ENCODE measurements around the gene ARHGAP18.
"Not testable (repeated sequence)": the region's sequence is repeated elsewhere in the genome, so short reads cannot be mapped to it uniquely, and the experiment has no call there.

ARHGAP18 gene

DNA sequence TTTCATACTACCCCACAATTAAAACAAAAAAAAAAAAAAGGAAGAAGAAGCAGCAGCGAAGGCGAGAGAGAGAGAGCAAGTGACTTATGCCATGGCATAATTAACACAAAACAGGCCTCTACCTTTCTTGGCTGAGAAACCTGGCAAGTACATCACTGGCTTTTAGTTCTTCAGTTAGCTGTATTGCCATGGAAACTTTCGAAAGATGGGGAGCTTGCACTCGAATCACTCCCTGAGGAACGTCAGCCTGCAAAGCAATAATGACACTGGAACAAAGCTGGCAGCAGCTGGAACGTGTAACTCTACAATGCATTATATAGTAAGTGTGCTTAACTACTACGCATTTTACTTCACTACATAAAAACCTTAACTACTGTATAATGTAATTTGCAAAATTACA lies 126.1 kb downstream of the ARHGAP18 start:
- DNase-seq (ENCODE audit: low read depth) = no peak

DNA sequence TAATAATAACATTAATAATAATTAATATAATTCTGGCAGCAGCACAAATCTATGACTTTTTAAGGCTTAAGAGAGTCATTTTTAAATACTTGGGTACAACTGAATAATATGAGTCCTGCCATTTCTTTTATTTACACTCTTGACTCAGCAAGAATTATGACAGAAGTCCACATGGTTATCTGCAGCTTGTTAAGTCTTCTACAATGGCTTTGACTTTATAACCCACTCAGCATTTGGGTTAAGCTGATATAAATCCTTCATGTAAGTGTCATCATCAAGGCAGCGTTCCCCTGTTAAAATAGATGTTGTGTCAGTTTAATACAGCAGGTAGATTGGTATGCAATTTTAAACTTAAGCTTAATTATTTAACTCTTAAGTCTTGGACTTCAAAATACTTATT lies 131.7 kb downstream of the ARHGAP18 start:
- no peak for DNase-seq (ENCODE audit: low read depth)

DNA sequence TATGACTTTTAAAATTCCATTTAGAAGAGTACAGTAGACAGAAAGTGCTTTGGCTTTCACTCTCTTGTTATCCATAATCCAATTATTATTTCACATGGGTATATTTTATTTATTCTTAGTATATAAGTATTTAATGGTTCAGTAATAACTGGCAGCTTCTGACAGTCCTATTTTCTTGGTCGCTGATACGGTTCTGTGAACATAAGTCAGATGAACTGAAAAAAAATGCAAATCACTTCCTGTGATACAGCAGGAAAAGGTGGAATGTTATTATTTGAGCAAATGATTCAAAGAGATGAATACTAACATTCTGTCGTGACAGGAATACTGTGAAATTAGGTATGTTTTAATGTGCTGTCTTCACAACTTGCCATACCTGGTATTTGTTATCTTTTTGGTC lies 132.3 kb downstream of the ARHGAP18 start:
- no peak for DNase-seq (ENCODE audit: low read depth)

DNA sequence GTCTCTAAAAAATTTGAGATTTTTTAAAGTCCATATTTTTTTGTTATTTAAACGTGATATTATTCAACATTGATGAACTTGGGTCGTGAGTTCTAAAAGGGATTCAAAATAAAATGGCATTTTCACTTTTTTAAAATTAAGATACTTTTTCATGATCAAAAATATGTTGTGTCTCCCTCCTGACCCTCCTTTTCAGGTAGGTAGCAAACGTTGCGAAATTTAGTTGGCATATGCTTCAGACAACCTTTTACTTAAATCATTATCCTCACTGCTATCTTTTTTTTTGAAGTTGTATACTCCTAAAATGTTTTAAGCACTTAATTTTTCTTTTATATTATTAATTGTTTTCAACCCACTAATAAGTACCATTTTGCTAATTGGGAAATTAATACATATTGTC lies 133.5 kb downstream of the ARHGAP18 start:
- DNase-seq (ENCODE audit: low read depth) = no peak

- DNase-seq (ENCODE audit: low read depth) = no peak
These were observed 134.4 kb downstream of the ARHGAP18 start for GRCh38 chr6:129575378-129576118.

DNA sequence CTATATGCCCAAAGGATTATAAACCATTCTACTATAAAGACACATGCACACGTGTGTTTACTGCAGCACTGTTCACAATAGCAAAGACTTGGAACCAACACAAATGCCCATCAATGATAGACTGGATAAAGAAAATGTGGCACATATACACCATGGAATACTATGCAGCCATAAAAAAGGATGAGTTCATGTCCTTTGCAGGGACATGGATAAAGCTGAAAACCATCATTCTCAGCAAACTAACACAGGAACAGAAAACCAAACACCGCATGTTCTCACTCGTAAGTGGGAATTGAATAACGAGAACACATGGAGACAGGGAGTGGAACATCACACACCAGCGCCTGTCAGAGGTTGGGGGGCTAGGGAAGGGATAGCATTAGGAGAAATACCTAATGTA lies 135.4 kb downstream of the ARHGAP18 start:
- not testable (repeated sequence) for DNase-seq (ENCODE audit: low read depth)

DNA sequence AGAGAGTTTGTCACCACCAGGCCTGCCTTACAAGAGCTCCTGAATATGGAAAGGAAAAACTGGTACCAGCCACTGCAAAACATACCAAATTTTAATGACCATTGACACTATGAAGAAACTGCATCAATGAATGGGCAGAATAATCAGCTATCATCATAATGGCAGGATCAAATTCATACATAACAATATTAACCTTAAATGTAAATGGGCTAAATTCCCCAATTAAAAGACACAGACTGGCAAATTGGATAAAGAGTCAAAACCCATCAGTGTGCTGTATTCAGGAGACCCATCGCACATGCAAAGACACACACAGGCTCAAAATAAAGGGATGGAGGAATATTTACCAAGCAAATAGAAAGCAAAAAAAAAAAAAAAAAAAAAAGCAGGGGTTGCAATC lies 139.0 kb downstream of the ARHGAP18 start:
- not testable (repeated sequence) for DNase-seq (ENCODE audit: low read depth)

- no peak for DNase-seq (ENCODE audit: low read depth)
These were observed 142.0 kb downstream of the ARHGAP18 start for GRCh38 chr6:129568015-129568414.

GRCh38 chr6:129567374-129567773 lies 142.6 kb downstream of the ARHGAP18 start:
- peak; percentile 28 for DNase-seq (ENCODE audit: low read depth)

DNA sequence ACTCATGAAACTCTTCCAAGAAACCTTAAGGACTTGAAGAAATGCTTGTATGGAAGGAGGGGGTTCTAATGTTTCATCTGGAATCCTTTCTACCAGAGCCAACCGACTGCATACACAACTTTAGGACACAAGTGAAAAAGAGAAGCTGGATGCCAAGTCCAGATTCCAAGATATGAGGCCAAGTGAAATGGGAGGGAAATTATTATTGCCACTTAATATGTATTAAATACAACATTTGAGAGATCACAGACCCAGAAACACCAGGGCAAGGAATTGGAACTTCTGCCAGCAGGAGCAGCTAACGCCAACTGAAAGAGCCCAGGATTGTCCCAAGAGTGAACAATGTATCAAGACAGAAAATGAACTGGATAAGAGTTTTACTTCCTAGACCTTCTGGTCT lies 144.2 kb downstream of the ARHGAP18 start:
- DNase-seq (ENCODE audit: low read depth) = no peak

- DNase-seq (ENCODE audit: low read depth) = no peak
These were observed 144.6 kb downstream of the ARHGAP18 start for GRCh38 chr6:129565366-129565765.

DNA sequence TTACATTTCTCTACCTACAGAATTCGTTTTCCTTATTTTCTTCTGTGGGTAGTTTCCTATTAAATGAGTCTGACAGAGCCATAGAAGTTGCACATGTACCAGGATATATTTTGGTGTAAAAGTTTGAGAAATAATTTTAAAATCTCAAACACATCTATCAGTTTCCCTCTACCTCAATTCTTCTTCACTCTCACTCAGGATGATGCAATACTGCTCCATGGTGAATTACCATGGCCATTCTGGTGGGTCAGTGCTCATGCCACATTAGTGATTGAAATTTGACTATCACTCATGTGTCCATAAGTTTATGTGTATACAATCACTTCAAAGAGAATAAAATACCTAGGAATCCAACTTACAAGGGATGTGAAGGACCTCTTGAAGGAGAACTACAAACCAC lies 151.7 kb downstream of the ARHGAP18 start:
- DNase-seq (ENCODE audit: low read depth) = no peak

DNA sequence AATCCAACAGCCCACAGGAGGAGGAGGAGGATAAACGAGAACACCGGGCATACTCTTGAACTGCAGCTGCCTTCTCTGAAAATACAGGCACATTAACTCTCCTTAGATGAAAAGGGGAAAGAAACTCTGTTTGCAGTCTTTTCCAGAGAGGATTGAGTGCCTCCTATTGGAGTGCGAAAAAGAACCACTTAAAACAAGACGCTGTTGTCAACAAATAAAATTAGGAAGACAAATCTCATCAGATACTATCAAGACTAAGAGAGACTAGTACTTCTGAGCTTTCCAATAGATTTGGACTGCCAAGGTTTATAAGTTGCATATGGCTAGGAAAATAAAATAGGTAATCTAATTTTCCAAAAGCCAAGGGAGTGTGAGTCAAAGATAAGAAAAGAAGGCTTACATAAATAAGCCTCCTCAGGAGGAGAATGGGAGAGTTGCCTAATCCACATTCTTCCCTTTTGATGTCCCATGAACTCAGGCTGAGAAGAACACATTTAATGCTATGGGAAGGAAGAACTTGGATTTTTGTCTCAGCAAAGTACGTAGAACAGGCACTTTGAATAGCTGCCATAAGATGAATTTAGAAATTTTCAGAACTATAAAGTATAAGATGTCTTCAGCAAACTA lies 154.7 kb downstream of the ARHGAP18 start:
- DNase-seq (ENCODE audit: low read depth) = no peak

DNA sequence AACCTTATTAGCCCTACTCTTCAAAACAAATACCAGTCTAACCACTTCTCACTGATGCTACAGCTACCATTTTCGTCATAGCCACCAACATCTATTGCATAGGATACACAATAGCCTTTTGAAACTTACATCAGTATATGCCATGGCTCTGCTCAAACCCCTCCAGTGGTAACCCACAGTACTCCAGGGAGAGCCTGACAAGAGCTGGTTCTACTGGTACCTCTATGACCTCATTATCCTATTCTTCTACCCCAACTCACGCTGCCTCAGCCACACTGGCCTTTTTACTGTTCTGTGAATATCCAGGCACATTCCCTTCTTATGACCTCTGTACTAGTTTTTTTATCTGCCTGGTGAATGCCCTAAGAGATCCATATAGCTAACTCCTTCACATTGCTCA lies 157.6 kb downstream of the ARHGAP18 start:
- DNase-seq (ENCODE audit: low read depth) = no peak

- DNase-seq (ENCODE audit: low read depth) = no peak
These were observed 158.5 kb downstream of the ARHGAP18 start for GRCh38 chr6:129551486-129551885.

- no peak for DNase-seq (ENCODE audit: low read depth)
These were observed 163.3 kb downstream of the ARHGAP18 start for GRCh38 chr6:129546702-129547101.

GRCh38 chr6:129544892-129545612 lies 164.9 kb downstream of the ARHGAP18 start:
- no peak for DNase-seq (ENCODE audit: low read depth)

DNA sequence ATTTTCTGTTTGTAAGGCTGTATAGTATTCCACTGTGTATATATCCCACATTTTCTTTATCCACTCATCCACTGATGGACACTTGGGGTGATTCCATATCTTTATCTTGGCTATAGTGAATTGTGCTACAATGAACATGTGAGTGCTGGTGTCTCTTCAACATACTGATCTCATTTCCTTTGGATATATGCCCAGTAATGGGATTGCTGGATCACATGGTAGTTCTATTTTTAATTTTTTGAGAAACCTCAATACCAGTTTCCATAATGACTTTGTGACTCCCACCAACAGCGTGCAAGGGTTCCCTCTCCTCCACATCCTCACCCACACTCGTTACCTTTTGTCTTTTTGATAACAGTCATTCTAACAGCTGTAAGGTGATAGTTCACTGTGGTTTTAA lies 166.0 kb downstream of the ARHGAP18 start:
- no peak for DNase-seq (ENCODE audit: low read depth)

GRCh38 chr6:129542705-129543104 lies 167.3 kb downstream of the ARHGAP18 start:
- no peak for DNase-seq (ENCODE audit: low read depth)

DNA sequence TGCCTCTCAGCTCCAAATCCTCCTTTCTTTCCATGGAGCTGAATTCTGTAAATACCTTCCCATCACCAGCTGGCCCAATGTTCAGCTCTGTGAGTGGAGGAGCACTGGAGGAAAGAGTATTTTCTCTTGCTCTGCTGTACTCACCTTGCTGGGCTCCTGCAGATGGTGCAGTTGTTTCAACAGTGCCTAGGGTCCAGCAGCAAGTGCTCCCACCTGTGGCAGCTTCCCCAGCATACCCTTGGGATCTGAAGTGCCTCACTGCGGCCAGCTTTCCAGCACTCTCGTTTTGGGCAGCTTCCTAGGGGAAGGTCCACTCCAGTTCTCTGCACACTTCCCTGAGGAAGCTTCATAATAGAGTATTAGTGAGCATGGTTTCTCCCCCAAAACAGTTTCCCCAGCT lies 170.9 kb downstream of the ARHGAP18 start:
- no peak for DNase-seq (ENCODE audit: low read depth)

DNA sequence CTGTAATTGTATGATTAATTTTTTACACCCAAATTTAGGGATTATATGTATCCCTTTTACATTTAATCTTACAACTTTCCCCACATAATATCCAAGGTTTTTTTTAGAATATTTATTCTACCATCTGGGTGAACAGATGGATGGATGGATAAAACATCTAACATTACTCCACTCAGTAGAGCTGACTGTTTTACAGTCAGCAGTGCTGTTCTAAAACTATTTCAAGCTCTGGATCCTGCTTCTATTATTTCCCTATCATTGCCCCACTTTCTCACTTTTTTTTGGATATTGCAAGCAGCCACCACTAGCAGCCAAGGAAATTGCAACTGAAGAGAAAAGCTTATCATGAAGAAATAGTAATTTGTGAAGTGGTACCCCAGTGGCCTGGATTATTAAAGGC lies 173.7 kb downstream of the ARHGAP18 start:
- DNase-seq (ENCODE audit: low read depth) = no peak

DNA sequence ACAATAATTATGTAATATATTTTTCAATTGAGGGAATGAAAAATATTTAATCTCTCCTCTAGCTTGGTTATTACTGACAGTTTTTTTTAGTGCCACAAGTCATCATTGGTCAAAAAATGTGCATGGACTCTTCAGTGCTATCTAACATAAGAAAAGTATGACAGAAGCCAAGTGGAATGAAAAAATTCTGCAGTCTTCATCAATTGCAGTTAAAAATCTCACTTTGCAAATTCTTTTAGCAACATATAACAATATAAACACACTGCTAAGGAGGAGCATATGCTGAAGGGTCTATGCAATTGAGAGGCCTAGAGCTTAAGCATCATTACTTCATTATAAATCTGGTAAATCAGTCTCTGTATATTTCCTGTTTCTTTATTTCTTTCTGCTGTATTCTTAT lies 175.1 kb downstream of the ARHGAP18 start:
- no peak for DNase-seq (ENCODE audit: low read depth)

All from activated T-cell treated with anti-CD3 and anti-CD28 coated beads for 24 hours (primary cell).